AML-193 (cell line): ENCODE results near the gene ST3GAL4.
"Not testable (repeated sequence)": the region's sequence is repeated elsewhere in the genome, so short reads cannot be mapped to it uniquely, and the experiment has no call there.

Experiments
- DNase-seq, 2 experiments: peaks; one replicate each; lab custom pipeline; 2025; lab: John Stamatoyannopoulos, UW

The ST3GAL4 gene

GRCh38 chr11:126387857-126388256 is 32.4 kb downstream of the ST3GAL4 start:
- no peak for DNase-seq

GRCh38 chr11:126390272-126390867 is 34.9 kb downstream of the ST3GAL4 start:
- DNase-seq, result no peak

GRCh38 chr11:126391286-126391954 is 35.9 kb downstream of the ST3GAL4 start:
- peak in 1 of 2 experiments; percentile 19 for DNase-seq

- DNase-seq, result peak; percentile 74 to 80
Measured at GRCh38 chr11:126391970-126392632, 36.6 kb downstream of the ST3GAL4 start.

- DNase-seq, result peak; percentile 87 to 88
Measured at GRCh38 chr11:126392633-126393013, 37.1 kb downstream of the ST3GAL4 start.

DNA sequence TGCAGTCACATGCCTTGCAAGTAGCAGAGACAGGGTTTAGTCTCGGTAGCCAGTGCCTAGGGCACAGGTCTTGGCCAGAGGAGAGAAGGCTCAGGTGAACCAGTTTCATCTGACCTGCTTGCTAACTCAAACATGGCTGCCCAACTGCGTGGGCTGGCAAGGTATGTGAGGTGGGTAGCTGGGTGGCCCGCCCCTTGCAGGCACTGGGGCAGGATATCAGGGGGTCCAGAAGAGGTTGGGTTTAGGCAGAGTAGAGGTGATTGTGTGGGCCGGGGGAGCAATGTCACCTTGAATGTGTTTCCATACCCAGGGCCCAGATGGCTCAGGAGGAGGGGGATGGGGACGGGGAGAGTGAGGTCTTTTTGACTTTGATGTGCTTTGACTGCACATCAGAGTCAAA is 37.7 kb downstream of the ST3GAL4 start:
- no peak for DNase-seq

- DNase-seq, result no peak
Measured at GRCh38 chr11:126394036-126394435, 38.5 kb downstream of the ST3GAL4 start.

GRCh38 chr11:126394634-126395072 is 39.2 kb downstream of the ST3GAL4 start:
- not testable (repeated sequence) for DNase-seq

DNA sequence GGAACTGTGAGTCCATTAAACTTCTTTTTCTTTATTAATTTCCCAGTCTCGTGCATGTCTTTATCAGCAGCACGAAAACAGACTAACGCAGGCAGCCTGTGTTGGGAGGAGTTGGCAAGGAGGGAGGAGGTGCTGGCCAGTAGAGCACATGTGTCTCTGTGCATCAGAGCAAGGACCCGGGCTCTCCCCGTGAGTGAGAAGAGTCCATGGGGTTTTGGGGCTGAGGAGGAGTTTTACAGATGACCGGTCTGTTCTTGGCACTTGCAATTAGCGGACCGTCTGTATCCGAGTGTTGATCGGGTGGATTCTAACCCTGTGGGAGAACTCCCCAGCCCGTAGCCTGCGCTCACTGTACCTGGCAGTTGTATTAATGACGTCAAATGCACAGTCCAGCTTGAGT is 40.3 kb downstream of the ST3GAL4 start:
- DNase-seq, result not testable (repeated sequence)

DNA sequence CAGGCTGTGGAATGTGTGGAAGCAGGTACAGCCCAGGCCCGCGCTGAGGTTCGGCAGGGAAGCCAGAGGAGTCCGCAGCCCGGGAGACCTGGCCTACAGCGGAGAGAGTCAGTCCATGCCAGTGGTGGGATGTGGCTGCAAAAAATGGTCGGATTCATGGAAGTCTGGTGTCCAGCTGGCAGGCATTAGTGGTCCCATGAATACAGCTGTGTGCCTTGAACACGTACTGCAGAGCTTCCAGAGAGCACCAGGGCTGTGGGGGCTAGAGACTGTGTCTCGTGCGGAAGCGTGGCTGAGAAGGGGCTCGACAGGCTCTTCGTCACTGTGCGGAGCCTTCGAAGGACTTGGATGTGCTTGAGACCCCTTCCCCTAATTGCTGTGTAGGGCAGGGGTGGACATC is 40.8 kb downstream of the ST3GAL4 start:
- not testable (repeated sequence) for DNase-seq

DNA sequence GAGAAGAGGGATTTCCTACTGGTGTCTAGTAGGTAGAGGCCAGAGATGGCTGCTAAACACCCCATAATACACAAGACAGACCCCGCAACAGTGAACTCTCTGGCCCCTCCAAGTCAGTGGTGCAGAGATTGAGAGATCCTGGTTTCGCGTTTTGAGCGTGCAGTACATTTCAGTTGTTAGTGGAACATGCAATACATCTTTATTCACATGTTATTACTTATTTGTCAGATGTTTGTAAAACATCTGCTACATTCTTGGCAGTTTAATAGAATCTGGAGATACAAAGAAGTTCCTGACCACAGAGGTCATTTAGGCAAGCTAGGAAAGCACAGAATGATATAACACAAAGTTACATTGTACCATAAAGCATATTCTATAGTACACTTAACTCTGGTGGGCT is 41.5 kb downstream of the ST3GAL4 start:
- DNase-seq, result no peak

DNA sequence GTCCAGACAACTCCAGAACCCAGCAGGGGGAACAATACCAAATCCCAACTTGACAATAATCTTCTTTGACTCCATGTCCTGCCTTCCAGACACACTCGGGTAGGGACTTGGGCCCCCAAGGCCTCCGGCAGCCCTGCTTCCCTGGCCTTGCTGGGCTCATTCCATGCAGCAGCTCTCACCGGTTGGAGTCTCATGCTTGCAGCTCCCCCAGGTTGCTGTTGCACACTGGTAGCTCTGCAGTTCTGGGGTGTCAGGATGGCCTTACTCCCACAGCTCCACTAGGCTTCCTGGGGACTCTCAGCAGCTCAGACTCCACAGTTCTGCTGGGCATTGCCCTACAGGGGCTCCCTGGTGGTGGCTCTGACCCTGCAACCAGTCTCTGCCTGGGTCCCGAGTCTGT is 42.8 kb downstream of the ST3GAL4 start:
- DNase-seq, result no peak

GRCh38 chr11:126398721-126399120 is 43.2 kb downstream of the ST3GAL4 start:
- no peak for DNase-seq

DNA sequence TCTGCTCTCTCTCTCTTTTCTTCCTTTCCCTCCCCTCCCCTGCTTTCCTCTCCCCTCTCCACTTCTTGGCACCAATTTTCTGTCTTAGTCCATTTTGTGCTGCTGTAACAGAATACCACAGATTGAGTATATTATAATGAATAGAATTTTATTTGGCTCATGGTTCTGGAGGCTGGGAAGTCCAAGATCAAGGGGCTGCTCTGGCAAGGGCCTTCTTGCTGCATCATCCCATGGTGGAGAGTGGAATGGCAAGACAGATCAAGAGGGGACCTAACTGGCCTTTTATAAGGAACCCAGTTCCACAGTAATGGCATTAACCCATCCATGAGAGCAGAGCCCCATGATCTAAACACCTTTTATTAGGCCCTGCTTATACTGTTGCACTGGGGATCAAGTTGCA is 44.5 kb downstream of the ST3GAL4 start:
- no peak for DNase-seq

GRCh38 chr11:126400479-126400878 is 45.0 kb downstream of the ST3GAL4 start:
- no peak for DNase-seq

- DNase-seq, result no peak
Measured at GRCh38 chr11:126403022-126403581, 47.6 kb downstream of the ST3GAL4 start.

GRCh38 chr11:126403658-126404057 is 48.2 kb downstream of the ST3GAL4 start:
- no peak for DNase-seq

DNA sequence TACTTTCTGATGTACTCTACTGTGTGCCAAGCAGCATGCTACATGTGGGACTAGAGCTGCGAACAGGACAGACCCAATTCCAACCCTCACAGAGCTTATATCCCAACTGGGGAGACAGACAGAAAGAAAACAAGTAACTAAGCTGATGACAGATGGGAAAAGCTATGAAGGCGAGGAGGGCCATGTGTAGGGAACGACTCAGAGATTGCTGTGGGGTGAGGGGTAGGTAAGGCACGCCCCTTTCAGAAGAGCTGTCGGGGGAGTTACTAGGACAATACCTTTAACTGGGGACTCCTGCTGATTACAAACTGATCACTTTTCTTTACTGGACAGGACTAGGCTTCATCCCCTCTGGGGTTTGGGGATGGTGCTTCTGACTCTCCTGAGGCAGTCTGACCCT is 48.9 kb downstream of the ST3GAL4 start:
- DNase-seq, result no peak

DNA sequence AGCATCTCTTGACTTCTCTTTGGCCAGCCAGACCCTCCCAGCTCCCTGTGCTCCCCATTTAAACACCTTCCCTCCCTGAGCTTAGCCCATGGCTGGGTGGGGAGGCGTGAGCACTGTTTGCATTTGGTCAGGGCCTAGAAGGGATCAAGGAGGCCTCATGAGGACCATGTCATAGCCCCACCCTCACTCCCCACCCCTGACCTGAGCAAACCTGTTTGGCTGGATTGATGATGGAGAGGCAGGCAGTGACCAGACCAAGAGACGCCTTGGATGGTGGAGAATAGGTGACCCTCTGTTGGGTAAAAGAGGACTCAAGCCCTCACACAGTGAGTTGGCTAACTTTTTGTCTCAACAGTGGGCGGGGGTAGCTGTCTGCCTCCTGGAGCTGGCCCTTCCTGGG is 49.9 kb downstream of the ST3GAL4 start:
- DNase-seq, result no peak

GRCh38 chr11:126405906-126406305 is 50.4 kb downstream of the ST3GAL4 start:
- DNase-seq, result no peak

GRCh38 chr11:126406368-126406767 is 50.9 kb downstream of the ST3GAL4 start:
- no peak for DNase-seq

GRCh38 chr11:126407101-126407521 is 51.6 kb downstream of the ST3GAL4 start:
- DNase-seq, result no peak

DNA sequence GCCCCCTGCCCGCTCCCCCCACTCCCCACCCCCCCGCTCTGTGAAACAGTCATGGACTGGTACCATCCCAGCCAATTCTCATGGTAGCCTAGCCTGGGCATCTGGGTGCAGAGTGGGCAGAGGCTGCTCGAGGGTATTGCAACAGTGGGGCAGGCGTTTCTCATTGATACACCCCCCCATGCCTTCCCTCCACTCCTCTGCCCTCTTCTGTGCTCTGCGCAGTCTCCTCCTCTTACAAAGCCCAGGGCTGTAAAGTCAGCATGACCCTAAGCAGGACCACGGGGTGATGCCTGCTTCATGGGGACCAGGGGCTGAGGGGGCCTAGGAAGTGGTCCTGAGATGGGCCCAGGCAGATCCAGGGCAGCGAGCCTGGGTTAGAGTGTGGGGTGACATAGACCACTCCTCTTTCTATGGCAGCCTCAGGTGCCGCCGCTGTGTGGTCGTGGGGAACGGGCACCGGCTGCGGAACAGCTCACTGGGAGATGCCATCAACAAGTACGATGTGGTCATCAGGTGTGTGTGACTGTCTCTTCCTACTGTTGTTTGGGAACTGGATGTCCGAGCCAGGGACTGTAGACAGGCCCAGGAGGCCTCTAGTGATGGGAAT is 52.3 kb downstream of the ST3GAL4 start:
- DNase-seq, result no peak
